ENCODE results near the gene FOXS1. TPM values are rescaled to one million over a fixed set of nuclear protein-coding genes. Genes with fewer than 3 reads are reported as not detected.
"Not testable (repeated sequence)": the region's sequence is repeated elsewhere in the genome, so short reads cannot be mapped to it uniquely, and the experiment has no call there.

FOXS1 gene
- polyA plus RNA-seq, 3 donors from 2014 or later = not detected

- Mint-ChIP-seq H3K9me3 (peaks cover 0 to 2% (median 0%) of the 10 kb centered on the region in 6 donors), H3K4me3 (no peak overlapping the region), H3K36me3 (no peaks in the 10 kb centered on the region), H3K27ac (no peak overlapping the region), H3K4me1 (peaks cover 0 to 14% of the 10 kb centered on the region in 2 donors), H3K27me3 (ENCODE audit: low read depth in 3 of 3) (peaks cover 0 to 6% (median 3%) of the 10 kb centered on the region in 3 donors)
- DNase-seq = no peak
Measured at GRCh38 chr20:31830406-31830981, 14.9 kb downstream of the FOXS1 start.

- Mint-ChIP-seq H3K9me3 (no peaks in the 10 kb centered on the region), H3K27me3 (ENCODE audit: low read depth in 3 of 3) (peaks cover 0 to 4% (median 3%) of the 10 kb centered on the region in 3 donors), H3K4me3 (no peak overlapping the region), H3K27ac (no peak overlapping the region), H3K36me3 (no peaks in the 10 kb centered on the region), H3K4me1 (peaks cover 0 to 6% of the 10 kb centered on the region in 2 donors)
- DNase-seq = no peak
Measured at GRCh38 chr20:31829731-31830130, 15.7 kb downstream of the FOXS1 start.

GRCh38 chr20:31828016-31828415 lies 17.4 kb downstream of the FOXS1 start:
- DNase-seq; H3K4me1 Mint-ChIP-seq; H3K9me3 Mint-ChIP-seq; H3K4me3 Mint-ChIP-seq; H3K27ac Mint-ChIP-seq; H3K36me3 Mint-ChIP-seq; H3K27me3 Mint-ChIP-seq (ENCODE audit: low read depth in 3 of 3): not testable (repeated sequence)

- peaks cover 0 to 7% (median 0%) of the 10 kb centered on the region in 3 donors for H3K27me3 Mint-ChIP-seq (ENCODE audit: low read depth in 3 of 3)
- H3K4me1 Mint-ChIP-seq = no peaks in the 10 kb centered on the region
- no peaks in the 10 kb centered on the region for H3K36me3 Mint-ChIP-seq
- no peaks in the 10 kb centered on the region for H3K9me3 Mint-ChIP-seq
- H3K4me3 Mint-ChIP-seq = no peak overlapping the region
- no peak overlapping the region for H3K27ac Mint-ChIP-seq
- no peak for DNase-seq
Measured at GRCh38 chr20:31827059-31827458, 18.3 kb downstream of the FOXS1 start.

- Mint-ChIP-seq H3K4me3 (no peak overlapping the region), H3K9me3 (no peaks in the 10 kb centered on the region)
Measured at GRCh38 chr20:31826074-31826473, 19.3 kb downstream of the FOXS1 start.

GRCh38 chr20:31824554-31825313 lies 20.7 kb downstream of the FOXS1 start:
- Mint-ChIP-seq H3K4me3 (no peak overlapping the region), H3K9me3 (no peaks in the 10 kb centered on the region), H3K27me3 (ENCODE audit: low read depth in 3 of 3) (peaks cover 2 to 7% (median 2%) of the 10 kb centered on the region in 3 donors), H3K36me3 (no peaks in the 10 kb centered on the region), H3K27ac (no peak overlapping the region), H3K4me1 (no peaks in the 10 kb centered on the region)
- DNase-seq = no peak

More at GRCh38 chr20:31826074-31826473, 19.3 kb downstream of the FOXS1 start:
- DNase-seq = no peak
- Mint-ChIP-seq H3K4me1 (no peaks in the 10 kb centered on the region), H3K27ac (no peak overlapping the region), H3K36me3 (no peaks in the 10 kb centered on the region), H3K27me3 (ENCODE audit: low read depth in 3 of 3) (peaks cover under 1 to 7% (median 2%) of the 10 kb centered on the region in 3 donors)

GRCh38 chr20:31824125-31824485 lies 21.3 kb downstream of the FOXS1 start:
- Mint-ChIP-seq H3K4me3 (no peak overlapping the region), H3K36me3 (no peaks in the 10 kb centered on the region), H3K27me3 (ENCODE audit: low read depth in 3 of 3) (peaks cover 2 to 7% (median 2%) of the 10 kb centered on the region in 3 donors), H3K27ac (no peak overlapping the region), H3K4me1 (no peaks in the 10 kb centered on the region), H3K9me3 (no peaks in the 10 kb centered on the region)
- no peak for DNase-seq

- no peaks in the 10 kb centered on the region for H3K4me1 Mint-ChIP-seq
- H3K27ac Mint-ChIP-seq = no peak overlapping the region
- no peaks in the 10 kb centered on the region for H3K36me3 Mint-ChIP-seq
- peaks cover 2 to 7% (median 2%) of the 10 kb centered on the region in 3 donors for H3K27me3 Mint-ChIP-seq (ENCODE audit: low read depth in 3 of 3)
- no peak for DNase-seq
- no peaks in the 10 kb centered on the region for H3K9me3 Mint-ChIP-seq
- H3K4me3 Mint-ChIP-seq = no peak overlapping the region
Measured at GRCh38 chr20:31823360-31824124, 21.9 kb downstream of the FOXS1 start.

- DNase-seq = peak; percentile 70 to 76 (median 74)
- Mint-ChIP-seq H3K9me3 (no peaks in the 10 kb centered on the region), H3K27ac (no peak overlapping the region), H3K4me3 (no peak overlapping the region), H3K36me3 (no peaks in the 10 kb centered on the region), H3K4me1 (no peaks in the 10 kb centered on the region), H3K27me3 (ENCODE audit: low read depth in 3 of 3) (peaks cover 2 to 7% (median 2%) of the 10 kb centered on the region in 3 donors)
Measured at GRCh38 chr20:31822421-31823330, 22.7 kb downstream of the FOXS1 start.

- peaks cover 2 to 7% (median 3%) of the 10 kb centered on the region in 3 donors for H3K27me3 Mint-ChIP-seq (ENCODE audit: low read depth in 3 of 3)
- H3K4me1 Mint-ChIP-seq = no peaks in the 10 kb centered on the region
- no peaks in the 10 kb centered on the region for H3K36me3 Mint-ChIP-seq
- H3K9me3 Mint-ChIP-seq = no peaks in the 10 kb centered on the region
- DNase-seq = no peak
- H3K27ac Mint-ChIP-seq = no peak overlapping the region
- H3K4me3 Mint-ChIP-seq = no peak overlapping the region
Measured at GRCh38 chr20:31821427-31821826, 24.0 kb downstream of the FOXS1 start.

- Mint-ChIP-seq H3K9me3 (no peaks in the 10 kb centered on the region), H3K4me3 (no peak overlapping the region), H3K36me3 (no peaks in the 10 kb centered on the region), H3K27ac (no peak overlapping the region), H3K27me3 (ENCODE audit: low read depth in 3 of 3) (peaks cover 2 to 7% (median 3%) of the 10 kb centered on the region in 3 donors), H3K4me1 (no peaks in the 10 kb centered on the region)
- no peak for DNase-seq
Measured at GRCh38 chr20:31820228-31820627, 25.2 kb downstream of the FOXS1 start.

- Mint-ChIP-seq H3K27ac (no peak within 1 kb of the TSS), H3K4me1 (no peaks in the 10 kb centered on the region), H3K9me3 (no peaks in the 10 kb centered on the region), H3K4me3 (no peak within 1 kb of the TSS), H3K36me3 (no peaks in the 10 kb centered on the region), H3K27me3 (ENCODE audit: low read depth in 3 of 3) (peaks cover 2 to 7% (median 5%) of the 10 kb centered on the region in 3 donors)
- no peak for DNase-seq
Measured at GRCh38 chr20:31819083-31819784, 26.2 kb downstream of the FOXS1 start, which contains the start of gene MYLK2. TSS of gene MYLK2 (plus strand) at chr20:31819356. CDS start at chr20:31819581, 225 bp downstream.

Data from immature natural killer cell (primary cell).